ENCODE data around the gene CHST4. TPM values are rescaled to one million over a fixed set of nuclear protein-coding genes. Genes with fewer than 3 reads are reported as not detected.
"Not testable (repeated sequence)": the region's sequence is repeated elsewhere in the genome, so short reads cannot be mapped to it uniquely, and the experiment has no call there.

The CHST4 gene
- total RNA-seq, 1 donor from 2014 or later, result not detected

- no peak for DNase-seq (ENCODE audit: low spot score)
- intact Hi-C loops (cut with DNase I), result no loop called here
These were observed 39.8 kb downstream of the CHST4 start for GRCh38 chr16:71565812-71566700.

- intact Hi-C loops (cut with DNase I), result no loop called here
- no peak for DNase-seq (ENCODE audit: low spot score)
These were observed 41.7 kb downstream of the CHST4 start for GRCh38 chr16:71567931-71568330.

- intact Hi-C loops (cut with DNase I), result no loop called here
- DNase-seq (ENCODE audit: low spot score), result no peak
These were observed 42.3 kb downstream of the CHST4 start for GRCh38 chr16:71568551-71568950.

- intact Hi-C loops (cut with DNase I), result no loop called here
- no peak for DNase-seq (ENCODE audit: low spot score)
These were observed 43.4 kb downstream of the CHST4 start for GRCh38 chr16:71569621-71570020.

- no peak for DNase-seq (ENCODE audit: low spot score)
- intact Hi-C loops (cut with DNase I), result no loop called here
These were observed 43.9 kb downstream of the CHST4 start for GRCh38 chr16:71570144-71570543.

GRCh38 chr16:71572497-71573116 lies 46.4 kb downstream of the CHST4 start:
- DNase-seq (ENCODE audit: low spot score), result no peak
- intact Hi-C loops (cut with DNase I), result no loop called here

- intact Hi-C loops (cut with DNase I), result no loop called here
- no peak for DNase-seq (ENCODE audit: low spot score)
These were observed 47.3 kb downstream of the CHST4 start for GRCh38 chr16:71573387-71574094.

GRCh38 chr16:71574702-71575101 lies 48.5 kb downstream of the CHST4 start:
- intact Hi-C loops (cut with DNase I), result no loop called here
- no peak for DNase-seq (ENCODE audit: low spot score)

- intact Hi-C loops (cut with DNase I), result no loop called here
- DNase-seq (ENCODE audit: low spot score), result no peak
These were observed 50.7 kb downstream of the CHST4 start, which contains the start of gene TAT for GRCh38 chr16:71576971-71577370. TAT (minus strand) TSS chr16:71577092; CDS start chr16:71576415, 677 bp downstream.

GRCh38 chr16:71582553-71582848 lies 56.3 kb downstream of the CHST4 start:
- intact Hi-C loops (cut with DNase I); DNase-seq (ENCODE audit: low spot score): not testable (repeated sequence)

- DNase-seq (ENCODE audit: low spot score), result no peak
- intact Hi-C loops (cut with DNase I), result no loop called here
These were observed 58.5 kb downstream of the CHST4 start for GRCh38 chr16:71584543-71585317.

GRCh38 chr16:71585318-71585703 lies 59.1 kb downstream of the CHST4 start:
- intact Hi-C loops (cut with DNase I), result no loop called here
- no peak for DNase-seq (ENCODE audit: low spot score)

Other genes with a start within 250 kb of the CHST4 start
- gene CMTR2, start 237.0 kb upstream of the CHST4 start, total RNA-seq, result 8.9 TPM
- gene CALB2, start 167.7 kb upstream of the CHST4 start, total RNA-seq, result 0.70 TPM
- not detected for gene TLE7, start 84.4 kb upstream of the CHST4 start, total RNA-seq
- gene ZNF23, start 64.2 kb upstream of the CHST4 start, total RNA-seq, result 5.9 TPM
- 2.6 TPM for gene ZNF19, start 37.1 kb upstream of the CHST4 start, total RNA-seq
- gene TAT, start 50.7 kb downstream of the CHST4 start, total RNA-seq, result not detected
- not detected for gene MARVELD3, start 99.8 kb downstream of the CHST4 start, total RNA-seq
- 6.6 TPM for gene PHLPP2, start 198.3 kb downstream of the CHST4 start, total RNA-seq

Measured in cardiac septum (tissue), 1 donor.